RPMI8226 (cell line): ENCODE measurements around the gene KRTAP4-9.
"Not testable (repeated sequence)": the region's sequence is repeated elsewhere in the genome, so short reads cannot be mapped to it uniquely, and the experiment has no call there.

Experiments
- DNase-seq: peaks from one replicate; pipeline ENCODE4 v3.0.0-alpha.2; 2015

Gene KRTAP4-9

DNA sequence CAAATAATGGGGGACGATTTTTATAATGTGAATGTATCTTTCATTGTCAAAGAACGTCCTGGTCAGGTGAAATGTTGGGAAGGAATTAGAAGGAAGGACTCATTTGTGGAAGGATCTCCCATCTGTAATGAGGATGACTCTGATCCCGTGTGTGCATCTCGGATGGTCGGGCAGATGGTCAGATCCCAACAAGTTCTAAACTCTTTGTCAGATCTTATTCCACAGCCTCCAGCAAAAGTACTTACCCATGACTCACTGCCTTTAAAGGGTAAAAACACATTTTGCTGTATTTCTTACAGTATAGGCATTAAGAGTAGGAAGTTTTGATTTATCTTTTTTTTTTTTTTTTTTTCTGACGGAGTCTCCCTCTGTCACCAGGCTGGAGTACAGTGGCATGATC, 6.7 kb upstream of the KRTAP4-9 start:
- no peak for DNase-seq

DNA sequence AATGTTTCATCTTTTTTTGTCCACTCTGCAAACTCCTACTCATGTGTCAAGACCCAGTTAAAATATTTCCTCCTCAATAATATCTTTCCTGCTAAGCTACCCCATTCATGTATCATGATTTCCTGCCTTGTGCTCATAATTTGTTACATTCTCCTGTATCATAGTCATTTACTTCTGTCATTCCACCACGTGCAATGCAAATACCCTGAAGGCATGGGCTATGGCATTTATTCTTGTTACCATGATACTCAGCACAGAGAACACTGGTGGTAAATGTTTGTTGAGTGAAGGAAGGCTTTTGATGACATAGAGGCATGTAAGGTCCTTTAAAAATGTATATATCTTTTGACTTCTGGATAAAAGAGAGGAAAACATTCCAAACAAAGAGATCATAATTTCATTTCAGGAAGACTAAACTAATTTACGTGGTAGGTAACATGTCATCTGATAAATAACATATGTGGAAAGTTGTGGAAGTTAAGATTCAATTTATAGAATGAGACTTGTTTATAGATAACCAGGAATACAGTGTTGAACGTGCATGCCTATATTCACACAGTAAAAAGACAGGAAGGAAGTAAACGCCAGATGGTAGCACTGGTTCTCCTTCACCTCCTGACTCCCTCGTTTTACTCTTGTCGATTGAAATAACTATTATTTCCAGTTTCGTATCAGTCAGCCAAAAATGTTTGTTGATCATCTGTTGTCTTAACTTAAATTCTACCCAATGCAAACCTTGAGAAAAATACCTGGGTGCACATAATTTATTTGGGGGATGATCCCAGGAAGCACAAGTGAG, 5.3 kb upstream of the KRTAP4-9 start:
- not testable (repeated sequence) for DNase-seq

DNA sequence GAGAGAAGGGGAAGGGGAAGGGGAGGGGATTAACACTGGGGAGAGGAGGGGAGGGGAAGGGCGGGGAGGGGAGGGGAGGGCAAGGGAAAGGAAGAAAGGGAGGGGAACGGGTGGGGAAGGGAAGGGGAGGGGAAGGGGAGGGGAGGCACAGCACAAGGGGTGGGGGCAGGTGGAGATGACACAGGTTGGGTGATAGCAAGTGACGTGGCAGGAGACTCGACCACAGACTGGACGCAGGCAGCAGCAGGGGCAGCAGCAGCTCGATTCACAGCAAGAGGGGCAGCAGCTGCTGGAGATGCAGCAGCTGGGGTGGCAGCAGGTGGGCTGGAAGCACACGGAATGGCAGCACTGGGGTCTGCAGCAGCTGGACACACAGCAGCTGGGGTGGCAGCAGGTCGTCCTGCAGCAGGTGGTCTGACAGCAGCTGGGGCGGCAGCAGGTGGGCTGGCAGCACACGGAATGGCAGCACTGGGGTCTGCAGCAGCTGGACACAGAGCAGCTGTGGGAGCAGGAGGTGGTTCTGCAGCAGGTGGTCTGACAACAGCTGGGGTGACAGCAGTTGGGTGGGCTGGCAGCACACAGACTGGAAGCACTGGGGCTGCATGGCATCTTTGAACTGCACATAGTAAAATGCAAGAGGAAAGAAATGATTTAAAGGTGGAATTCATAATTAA, 3.5 kb upstream of the KRTAP4-9 start, which contains the start of gene KRTAP4-16:
Gene KRTAP4-16 (minus strand): TSS at position 624 of the 674 bp plus-strand sequence. CDS start 0 bp downstream, at position 624.
- DNase-seq: no peak

DNA sequence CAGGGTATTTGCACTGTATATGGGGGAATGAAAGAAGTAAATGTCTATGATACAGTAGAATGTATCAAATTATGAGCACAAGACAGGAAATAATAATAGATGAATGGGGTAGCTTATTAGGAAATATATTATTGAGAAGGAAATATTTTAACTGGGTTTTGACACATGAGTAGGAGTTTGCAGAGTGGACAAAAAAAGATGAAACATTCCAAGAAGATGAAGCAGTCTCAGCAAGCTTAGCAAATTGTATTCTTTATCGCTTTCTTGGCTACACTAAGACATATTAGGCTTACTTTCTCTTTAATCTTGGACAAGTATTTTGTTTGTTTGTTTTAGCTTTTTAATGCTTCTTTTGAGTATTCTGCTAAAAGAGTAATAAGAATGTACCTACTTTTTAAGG, 1.3 kb upstream of the KRTAP4-9 start:
- DNase-seq: no peak

DNA sequence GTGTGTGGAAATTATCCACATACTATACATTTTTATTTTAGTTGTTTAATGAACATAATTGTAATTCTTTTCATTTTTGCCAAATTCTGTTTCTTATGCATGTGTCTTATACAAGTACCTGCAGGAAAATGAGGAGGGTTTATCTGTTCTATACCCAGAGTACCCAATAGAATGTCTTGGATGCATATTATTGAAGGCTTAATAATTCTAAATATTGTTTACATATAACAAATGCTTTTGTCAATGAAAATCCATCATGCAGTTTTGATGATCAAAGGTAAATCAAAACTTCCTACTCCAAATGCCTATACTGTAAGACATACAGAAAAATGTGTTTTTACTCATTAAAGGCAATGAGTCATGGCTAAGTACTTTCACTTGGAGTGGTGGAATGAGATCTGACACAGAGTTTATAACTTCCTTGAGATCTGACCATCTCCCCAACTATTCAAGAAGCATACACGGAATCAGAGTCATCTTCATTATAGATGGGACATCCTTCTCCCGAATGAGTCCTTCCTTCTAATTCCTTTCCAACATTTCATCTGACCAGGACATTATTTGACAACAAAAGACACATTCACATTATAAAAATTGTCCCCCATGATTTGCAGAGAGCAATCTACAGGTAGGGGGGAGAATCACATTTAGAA, 677 bp upstream of the KRTAP4-9 start:
- not testable (repeated sequence) for DNase-seq

DNA sequence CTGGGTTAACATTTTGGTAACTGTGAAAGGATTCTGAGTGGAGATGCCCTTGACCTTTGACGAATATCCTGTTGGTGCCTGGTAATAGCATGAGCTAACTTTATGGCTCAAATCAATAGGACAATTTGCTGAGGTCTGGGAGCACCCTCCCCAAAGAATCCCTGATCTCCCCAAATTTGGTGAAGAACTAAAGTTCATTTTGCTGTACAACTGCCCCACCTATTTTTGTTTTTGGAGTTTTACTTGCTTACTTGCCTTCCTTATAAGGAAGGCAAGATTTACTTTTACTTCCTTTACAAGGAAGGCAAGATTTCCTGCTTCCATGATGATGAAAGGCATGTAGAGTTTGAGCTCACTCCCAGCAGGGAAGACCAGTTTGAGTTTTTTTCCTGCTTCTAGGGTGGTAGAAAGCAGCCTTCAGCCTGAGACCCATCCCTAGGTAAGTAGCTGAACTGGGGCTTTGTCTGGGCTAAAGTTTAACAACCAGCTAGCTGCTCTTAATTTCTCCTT, 2.8 kb downstream of the KRTAP4-9 start:
- no peak for DNase-seq

DNA sequence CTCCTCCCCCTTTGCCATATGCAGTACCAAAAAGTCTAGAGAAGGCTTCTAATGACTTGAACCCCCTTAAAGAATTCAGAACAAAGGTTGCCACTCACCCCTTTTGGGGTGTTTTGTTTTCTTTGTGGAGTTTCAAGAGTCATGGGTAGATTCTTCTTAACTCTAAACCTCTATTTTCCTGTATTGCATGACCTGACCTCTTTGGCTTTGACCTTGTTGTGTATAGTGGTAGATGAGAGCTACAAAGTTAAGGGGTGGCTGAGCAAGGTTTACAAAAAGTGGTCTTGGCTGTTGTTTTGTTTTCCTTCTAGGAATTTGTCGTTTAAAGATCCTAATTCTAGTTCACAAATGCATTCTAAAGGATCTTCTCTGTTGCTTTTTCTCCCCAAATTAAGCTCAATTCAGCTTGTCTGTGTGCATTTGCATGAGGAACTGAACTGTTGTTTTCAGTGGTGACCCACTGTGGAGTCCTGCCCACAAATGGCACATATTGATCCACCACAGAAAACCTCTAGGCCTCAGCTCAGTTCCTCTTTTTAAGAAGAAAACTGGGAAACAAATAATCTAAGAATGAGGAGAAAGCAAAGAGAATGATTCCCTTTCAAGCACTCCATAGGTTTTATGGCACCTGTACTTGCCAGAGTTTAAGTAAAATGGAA, 3.7 kb downstream of the KRTAP4-9 start:
- DNase-seq: not testable (repeated sequence)

DNA sequence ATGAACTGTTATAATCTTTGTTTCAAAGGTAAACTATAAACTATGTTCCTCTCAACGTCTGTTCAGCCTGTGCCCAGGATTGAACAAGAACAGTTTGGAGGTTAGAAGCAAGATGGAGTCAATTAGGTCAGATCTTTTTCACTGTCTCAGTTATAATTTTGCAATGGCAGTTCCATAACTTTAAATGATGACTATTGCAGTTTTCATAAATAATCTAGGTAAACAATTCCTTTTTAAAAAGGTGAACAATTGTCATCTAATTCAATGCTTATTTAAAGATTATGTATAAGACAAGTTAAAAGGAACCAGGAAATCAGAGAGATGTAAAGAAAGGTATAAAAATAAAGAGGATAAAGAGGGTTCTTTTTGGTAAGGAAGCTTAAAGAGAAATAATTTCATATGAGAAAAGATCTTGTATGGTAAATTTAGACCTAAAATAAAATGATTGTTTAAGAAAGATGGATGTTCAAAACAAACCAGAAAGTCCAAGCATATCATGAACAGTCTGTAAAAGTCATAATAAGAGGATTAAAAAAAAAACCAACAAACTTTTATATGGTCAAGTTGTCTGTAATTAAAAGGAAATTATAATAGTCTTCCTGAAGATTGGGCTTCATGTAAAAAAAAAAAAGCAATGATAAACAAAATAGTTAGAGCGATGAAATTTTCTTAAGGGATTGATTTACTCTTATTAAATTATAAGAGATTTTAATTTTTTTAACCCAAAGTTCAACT, 6.1 kb downstream of the KRTAP4-9 start:
- DNase-seq: no peak

DNA sequence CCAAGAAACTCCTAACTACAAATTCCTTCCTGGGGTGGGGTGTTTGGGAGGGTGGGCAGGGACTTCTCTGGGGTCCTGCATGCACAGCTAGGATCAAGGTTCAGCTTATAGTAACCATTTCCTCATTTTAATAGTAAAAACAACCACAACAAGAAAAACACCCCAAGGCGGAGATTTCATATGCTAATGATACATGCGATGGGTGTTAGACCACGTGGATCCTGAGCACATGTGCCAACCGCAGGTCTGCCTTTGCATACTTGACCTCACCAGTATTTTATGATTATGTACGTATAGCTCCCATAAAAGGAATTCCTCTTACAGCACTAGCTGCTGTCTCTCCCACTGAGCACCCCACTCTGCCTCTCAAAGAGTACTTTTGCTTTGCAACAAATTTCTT, 11.1 kb downstream of the KRTAP4-9 start:
- peak; percentile 20 for DNase-seq

DNA sequence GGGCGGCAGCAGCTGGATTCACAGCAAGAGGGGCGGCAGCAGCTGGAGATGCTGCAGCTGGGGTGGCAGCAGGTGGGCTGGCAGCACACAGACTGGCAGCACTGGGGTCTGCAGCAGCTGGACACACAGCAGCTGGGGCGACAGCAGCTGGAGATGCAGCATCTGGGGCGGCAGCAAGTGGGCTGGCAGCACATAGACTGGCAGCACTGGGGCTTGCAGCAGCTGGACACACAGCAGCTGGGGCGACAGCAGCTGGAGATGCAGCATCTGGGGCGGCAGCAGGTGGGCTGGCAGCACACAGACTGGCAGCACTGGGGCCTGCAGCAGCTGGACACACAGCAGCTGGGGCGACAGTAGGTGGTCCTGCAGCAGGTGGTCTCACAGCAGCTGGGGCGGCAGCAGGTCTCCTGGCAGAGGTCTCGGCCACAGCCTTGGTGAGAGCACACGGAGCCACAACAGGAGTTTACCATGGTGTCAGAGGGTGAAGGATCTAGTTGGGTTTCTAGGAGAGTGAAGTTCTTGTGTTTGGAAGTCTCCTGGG, 12.7 kb downstream of the KRTAP4-9 start, which contains the start of gene KRTAP4-11:
Gene KRTAP4-11 (minus strand): TSS at position 528 of the 541 bp plus-strand sequence. CDS start 58 bp downstream, at position 470.
- DNase-seq: not testable (repeated sequence)

DNA sequence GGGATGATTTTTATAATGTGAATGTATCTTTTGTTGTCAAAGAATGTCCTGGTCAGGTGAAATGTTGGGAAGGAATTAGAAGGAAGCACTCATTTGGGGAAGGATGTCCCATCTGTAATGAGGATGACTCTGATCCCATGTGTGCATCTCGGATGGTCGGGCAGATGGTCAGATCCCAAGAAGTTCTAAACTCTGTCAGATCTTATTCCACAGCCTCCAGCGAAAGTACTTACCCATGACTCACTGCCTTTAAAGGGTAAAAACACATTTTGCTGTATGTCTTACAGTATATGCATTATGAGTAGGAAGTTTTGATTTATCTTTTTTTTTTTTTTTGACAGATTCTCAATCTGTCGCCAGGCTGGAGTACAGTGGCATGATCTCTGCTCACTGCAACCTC, 13.5 kb downstream of the KRTAP4-9 start:
- DNase-seq: no peak

DNA sequence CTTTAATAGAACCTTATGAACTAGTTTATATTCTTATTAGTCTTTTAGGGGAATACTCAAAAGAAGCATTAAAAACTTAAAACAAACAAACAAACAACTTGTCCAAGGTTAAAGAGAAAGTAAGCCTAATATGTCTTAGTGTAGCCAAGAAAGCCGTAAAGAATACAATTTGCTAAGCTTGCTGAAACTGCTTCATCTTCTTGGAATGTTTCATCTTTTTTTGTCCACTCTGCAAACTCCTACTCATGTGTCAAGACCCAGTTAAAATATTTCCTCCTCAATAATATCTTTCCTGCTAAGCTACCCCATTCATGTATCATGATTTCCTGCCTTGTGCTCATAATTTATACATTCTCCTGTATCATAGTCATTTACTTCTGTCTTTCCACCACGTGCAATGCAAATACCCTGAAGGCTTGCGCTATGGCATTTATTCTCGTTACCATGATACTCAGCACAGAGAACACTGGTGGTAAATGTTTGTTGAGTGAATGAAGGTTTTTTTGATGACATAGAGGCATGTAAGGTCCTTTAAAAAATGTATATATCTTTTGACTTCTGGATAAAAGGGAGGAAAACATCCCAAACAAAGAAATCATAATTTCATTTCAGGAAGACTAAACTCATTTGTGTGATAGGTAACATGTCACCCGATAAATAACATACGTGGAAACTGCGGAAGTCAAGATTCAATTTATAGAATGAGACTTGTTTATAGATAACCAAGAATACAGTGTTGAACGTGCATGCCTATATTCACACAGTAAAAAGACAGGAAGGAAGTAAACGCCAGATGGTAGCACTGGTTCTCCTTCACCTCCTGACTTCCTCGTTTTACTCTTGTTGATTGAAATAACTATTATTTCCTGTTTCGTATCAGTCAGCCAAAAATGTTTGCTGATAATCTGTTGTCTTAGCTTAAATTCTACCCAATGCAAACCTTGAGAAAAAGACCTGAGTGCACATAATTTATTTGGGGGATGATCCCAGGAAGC, 14.8 kb downstream of the KRTAP4-9 start:
- DNase-seq: not testable (repeated sequence)

DNA sequence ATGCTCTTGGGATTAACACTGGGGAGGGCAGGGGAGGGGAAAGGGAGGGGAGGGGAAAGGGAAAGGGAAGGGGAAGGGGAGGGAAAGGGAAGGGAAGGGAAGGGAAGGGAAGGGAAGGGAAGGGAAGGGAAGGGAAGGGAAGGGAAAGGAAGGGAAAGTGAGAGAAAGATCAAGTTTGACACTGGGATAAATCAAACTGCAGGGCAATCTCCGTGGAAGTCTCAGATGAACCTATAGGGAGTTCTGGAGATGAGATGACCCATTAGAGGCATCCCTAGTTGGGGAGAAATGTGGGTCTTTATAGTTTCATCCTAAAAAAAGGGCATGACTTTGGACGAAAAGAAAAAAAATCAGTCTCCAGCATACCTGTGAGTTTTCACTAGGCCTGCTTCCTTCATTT, 16.6 kb downstream of the KRTAP4-9 start:
- DNase-seq: no peak

DNA sequence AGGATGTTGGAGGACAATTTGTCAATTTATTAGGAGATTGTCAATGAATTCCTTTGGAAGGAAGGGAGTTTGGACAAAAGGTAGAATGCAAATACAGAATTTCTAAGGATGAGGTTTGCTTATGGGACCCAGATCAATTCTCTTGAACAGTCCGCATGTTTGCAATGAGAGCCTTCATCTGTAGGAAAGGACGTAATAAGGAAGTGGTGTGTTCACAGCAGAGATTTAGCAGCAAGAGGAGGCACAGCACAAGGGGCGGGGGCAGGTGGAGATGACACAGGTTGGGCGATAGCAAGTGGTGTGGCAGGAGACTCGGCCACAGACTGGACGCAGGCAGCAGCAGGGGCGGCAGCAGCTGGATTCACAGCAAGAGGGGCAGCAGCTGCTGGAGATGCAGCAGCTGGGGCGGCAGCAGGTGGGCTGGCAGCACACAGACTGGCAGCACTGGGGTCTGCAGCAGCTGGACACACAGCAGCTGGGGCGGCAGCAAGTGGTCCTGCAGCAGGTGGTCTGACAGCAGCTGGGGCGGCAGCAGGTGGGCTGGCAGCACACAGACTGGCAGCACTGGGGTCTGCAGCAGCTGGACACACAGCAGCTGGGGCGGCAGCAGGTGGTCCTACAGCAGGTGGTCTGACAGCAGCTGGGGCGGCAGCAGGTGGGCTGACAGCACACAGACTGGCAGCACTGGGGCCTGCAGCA, 18.3 kb downstream of the KRTAP4-9 start:
- DNase-seq: not testable (repeated sequence)

DNA sequence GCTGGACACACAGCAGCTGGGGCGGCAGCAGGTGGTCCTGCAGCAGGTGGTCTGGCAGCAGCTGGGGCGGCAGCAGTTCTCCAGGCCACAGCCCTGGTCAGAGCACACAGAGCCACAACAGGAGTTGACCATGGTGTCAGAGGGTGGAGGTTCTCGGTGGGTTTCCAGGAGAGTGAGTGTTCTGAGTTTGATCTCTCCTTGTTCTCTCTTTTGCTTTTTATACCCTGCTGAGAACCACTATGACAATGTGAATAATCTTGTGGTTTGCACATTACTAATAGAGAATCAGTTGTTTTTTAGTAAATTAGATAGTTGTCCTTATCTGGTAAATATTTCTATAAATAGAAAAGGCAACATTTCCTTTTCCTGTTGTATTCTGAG, 18.8 kb downstream of the KRTAP4-9 start, which contains the start of gene KRTAP4-12:
Gene KRTAP4-12 (minus strand): TSS at position 192 of the 381 bp plus-strand sequence. CDS start 60 bp downstream, at position 132.
- not testable (repeated sequence) for DNase-seq

DNA sequence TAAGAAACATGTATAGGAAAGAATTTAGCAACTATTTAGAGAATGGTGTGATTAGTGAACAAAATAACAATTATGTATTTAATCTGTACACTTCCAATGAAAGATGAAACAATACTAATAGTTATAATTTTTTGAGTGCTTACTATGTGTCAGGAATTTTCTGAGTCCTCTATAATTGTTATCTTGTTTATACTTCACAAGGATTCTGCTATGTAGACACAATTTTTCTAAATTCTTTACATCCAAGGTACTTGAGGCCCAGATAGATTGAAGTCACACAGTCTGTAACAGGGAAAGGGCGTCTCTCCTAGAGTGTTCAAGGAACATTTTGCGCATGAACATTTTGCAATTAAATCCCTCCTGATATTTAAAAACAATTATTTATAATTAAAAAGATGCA, 19.9 kb downstream of the KRTAP4-9 start:
- DNase-seq: no peak

DNA sequence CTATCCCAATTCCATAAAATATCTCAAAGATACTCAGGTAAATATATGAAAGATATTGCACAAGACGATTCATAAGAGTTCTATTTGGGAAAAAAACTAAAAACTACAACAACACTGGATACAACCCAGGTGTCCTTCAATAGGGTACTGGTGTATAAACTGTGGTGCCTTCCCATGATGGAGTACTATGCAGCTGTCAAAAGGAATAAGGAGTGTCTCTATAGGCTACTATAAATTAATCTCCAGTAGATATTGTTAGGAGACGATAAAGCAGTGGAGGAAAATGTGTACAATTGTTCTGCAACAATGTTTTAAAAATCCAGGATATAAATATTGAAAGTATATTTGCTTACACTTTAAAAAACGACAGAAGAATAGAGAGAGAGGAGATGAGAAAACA, 21.2 kb downstream of the KRTAP4-9 start:
- DNase-seq: no peak

DNA sequence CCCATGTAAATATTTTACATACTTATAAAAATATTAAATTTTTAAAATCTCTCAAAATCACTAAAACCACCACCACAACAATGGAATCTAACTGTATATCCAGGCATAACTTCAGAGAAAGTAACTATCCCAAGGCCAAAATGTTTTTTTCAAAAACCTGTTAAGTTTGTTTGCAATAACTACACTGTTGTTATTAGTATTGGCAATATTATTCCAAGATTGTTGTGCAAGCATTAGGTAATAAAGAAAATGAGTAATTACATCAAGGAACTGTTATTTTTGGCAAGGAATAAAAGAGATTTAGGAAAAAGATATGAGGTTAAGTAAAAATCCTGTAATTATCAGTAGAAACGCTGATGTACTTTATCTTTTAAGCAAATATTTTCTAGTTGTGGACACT, 22.2 kb downstream of the KRTAP4-9 start:
- no peak for DNase-seq

DNA sequence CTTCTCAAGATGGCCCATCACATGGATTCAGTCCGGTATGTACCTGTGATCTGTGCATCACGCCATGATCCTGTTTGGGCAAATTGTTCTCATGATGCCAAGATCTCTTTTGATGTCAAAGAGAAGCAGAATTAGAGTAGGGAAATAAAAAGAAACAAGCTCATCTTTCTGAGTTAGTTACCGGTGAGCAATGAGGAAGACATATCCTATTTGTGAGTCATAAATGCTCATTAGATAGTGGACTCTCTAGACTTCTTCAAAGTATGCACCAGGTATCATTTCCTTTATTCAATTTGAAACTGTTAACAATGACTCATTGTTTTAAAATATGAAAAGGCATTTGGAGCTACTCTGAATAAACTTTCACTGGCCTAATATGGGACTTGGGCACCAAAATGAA, 26.8 kb downstream of the KRTAP4-9 start:
- no peak for DNase-seq
